ENCODE measurements around the gene CSAD.

- TF ChIP-seq EZH2 (IDR thresholded peaks at IDR 0.05; ENCODE audit: insufficient read depth, poor library complexity, severe bottlenecking) (no peak), EZH2phosphoT487 (IDR thresholded peaks at IDR 0.05; ENCODE audit: insufficient read depth, low read depth) (no peak)
These were observed 11.3 kb upstream of the CSAD start for GRCh38 chr12:53191885-53192530.
